ENCODE data around the gene TVP23A.

TVP23A gene

DNA sequence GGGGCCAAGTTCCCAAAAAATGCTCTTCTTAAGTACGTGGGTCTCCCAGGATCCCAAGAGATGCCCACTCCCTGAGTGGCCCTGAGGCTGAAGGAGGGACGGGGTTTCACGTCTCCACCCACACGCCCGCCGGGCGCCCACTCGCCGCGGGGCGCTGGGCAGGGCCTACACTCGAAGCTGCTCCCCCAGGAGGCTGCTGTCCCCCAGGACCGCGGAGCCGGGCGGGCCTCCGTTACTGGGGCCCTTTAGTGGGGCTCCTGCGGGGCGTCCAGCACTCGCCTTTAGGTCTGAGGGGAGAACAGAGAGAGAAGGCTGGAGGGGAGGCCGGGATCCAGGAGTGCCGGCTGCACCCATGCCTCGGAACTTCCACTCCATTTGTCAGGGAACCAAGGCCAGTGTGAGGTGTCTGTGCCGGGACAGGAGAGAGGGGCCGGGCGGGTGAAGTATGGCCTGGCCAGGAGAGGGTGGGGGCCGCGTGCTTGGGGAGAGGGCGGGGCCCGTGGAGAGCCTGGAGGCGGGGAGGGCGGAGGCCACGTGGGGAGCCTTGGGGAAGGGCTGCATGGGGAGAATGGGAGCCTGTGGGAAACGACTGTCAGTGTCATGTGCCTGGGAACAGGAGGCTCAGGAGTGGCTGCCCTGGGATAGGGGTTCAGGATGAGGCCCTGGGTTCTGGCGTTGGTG is 56.1 kb downstream of the TVP23A start:
- ChIA-PET POLR2A (interaction anchor here (0.6 kb wide), 1 partner anchor 115 kb away, joined by 4 read pairs; no protein-coding TSS in a partner anchor), CTCF (no interaction called here)
- DNase-seq (ENCODE audit: low read depth, low spot score): no peak
- TF ChIP-seq, protein P1, sequence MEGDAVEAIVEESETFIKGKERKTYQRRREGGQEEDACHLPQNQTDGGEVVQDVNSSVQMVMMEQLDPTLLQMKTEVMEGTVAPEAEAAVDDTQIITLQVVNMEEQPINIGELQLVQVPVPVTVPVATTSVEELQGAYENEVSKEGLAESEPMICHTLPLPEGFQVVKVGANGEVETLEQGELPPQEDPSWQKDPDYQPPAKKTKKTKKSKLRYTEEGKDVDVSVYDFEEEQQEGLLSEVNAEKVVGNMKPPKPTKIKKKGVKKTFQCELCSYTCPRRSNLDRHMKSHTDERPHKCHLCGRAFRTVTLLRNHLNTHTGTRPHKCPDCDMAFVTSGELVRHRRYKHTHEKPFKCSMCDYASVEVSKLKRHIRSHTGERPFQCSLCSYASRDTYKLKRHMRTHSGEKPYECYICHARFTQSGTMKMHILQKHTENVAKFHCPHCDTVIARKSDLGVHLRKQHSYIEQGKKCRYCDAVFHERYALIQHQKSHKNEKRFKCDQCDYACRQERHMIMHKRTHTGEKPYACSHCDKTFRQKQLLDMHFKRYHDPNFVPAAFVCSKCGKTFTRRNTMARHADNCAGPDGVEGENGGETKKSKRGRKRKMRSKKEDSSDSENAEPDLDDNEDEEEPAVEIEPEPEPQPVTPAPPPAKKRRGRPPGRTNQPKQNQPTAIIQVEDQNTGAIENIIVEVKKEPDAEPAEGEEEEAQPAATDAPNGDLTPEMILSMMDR (IDR thresholded peaks at IDR 0.05; ENCODE audit: insufficient read depth, low read length, missing control alignments): no peak
- H3K4me3 ChIP-seq (ENCODE audit: low read depth, low read length): no peak overlapping the region

DNA sequence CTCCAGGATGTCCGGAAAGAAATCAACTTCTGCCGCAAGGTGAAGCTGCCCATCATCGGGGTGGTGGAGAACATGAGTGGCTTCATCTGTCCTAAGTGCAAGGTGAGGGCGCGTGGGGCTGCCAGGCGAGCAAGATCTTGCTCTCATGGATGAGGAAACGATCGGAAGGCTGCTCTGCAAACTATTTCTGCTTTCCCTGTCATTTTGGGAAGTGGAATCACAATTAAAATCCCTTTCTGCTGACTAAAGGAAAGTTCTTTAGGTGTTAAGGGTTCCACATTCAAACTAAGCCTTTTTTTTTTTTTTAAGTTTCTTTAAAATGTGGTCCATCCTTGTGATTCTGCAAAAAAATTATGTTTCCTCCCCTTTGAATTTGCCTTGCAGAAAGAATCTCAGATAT is 57.2 kb downstream of the TVP23A start:
- no peak overlapping the region for H3K4me3 ChIP-seq (ENCODE audit: low read depth, low read length)
- TF ChIP-seq, protein P1 (IDR thresholded peaks at IDR 0.05; ENCODE audit: insufficient read depth, low read length, missing control alignments): no peak
- ChIA-PET CTCF (no interaction called here), POLR2A (no interaction called here)
- no peak for DNase-seq (ENCODE audit: low read depth, low spot score)

DNA sequence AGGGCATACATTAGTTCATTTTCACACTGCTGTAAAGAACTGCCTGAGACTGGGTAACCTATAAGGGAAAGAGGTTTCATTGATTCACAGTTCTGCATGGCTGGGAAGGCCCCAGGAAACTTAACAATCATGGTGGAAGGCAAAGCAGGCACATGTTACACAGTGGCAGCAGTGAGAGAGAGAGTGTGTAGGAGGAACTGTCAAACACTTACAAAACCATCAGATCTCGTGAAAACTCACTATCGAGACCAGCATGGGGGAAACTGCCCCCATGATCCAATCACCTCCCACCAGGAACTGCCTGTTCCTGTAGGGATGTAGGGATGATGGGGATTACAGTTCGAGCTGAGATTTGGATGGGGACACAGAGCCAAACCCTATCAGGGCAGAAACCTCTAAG is 57.7 kb downstream of the TVP23A start:
- ChIA-PET CTCF (no interaction called here), POLR2A (no interaction called here)
- TF ChIP-seq, protein P1 (IDR thresholded peaks at IDR 0.05; ENCODE audit: insufficient read depth, low read length, missing control alignments): no peak
- no peak for DNase-seq (ENCODE audit: low read depth, low spot score)
- no peak overlapping the region for H3K4me3 ChIP-seq (ENCODE audit: low read depth, low read length)

DNA sequence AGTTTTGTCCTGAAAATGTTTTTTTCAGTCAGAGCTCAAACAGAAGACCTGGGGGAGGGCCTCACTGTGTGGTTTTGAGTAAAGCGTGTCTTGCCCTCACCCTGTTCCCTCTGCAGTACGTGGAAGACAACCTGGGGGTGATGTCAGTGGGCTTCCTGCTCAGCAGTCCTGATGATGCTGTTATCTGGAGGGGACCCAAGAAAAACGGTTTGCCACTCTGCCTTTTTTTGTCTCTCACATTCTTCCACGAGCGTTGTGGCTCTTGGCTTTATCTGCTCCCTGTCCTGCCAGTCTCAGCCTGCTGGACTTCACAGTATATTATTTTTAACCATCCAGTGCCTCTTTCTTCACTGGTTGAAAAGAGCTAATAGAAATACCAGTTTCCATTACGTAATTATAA is 62.0 kb downstream of the TVP23A start:
- POLR2A ChIA-PET: no interaction called here
- TF ChIP-seq, protein P1 (IDR thresholded peaks at IDR 0.05; ENCODE audit: insufficient read depth, low read length, missing control alignments): no peak
- CTCF ChIA-PET: interaction anchor here (0.7 to 1.3 kb wide), 3 partner anchors 9 to 163 kb away, joined by 3 read pairs; no protein-coding TSS in a partner anchor

DNA sequence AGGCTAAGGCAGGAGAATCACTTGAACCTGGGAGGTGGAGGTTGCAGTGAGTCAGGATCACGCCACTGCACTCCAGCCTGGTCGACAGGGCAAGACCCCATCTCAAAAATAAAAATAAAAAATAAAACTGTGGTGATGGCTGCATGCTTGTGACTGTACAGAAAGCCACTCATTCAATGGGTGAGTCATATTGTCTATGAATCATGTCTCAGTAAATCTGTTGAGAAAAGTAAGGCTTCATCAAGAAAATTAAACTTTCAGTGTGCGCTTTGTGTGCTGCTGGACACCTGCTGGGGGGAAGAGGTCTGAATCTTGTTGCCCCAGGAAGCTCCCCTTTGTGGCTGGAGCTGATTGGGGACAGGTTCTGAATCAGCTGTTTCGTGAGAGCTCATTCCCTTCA is 63.7 kb downstream of the TVP23A start:
- ChIA-PET CTCF (no interaction called here), POLR2A (no interaction called here)

More for the DNA sequence above, 62.0 kb downstream of the TVP23A start:
- no peak overlapping the region for H3K4me3 ChIP-seq (ENCODE audit: low read depth, low read length)
- DNase-seq (ENCODE audit: low read depth, low spot score): no peak

DNA sequence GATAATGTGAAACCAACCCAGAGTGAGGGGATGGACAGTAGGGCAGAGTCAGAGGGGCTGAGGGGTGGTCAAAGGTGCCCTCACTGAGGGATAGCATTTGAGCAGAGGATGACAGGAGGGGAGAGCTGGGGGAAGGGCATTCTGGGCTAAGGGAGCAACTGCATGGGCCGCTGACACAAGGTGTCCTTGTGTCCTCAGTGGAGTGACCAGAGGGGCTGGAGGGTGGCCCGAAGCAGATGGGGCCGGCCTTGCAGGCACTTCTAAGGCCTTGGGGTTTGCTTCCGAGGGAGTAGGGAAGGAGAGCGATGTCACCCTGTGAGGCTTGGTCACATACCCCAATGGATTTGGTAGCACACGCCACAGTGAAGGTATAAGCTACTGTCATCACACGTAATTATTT is 64.9 kb downstream of the TVP23A start:
- no peak overlapping the region for H3K4me3 ChIP-seq (ENCODE audit: low read depth, low read length)
- ChIA-PET POLR2A (no interaction called here), CTCF (interaction anchor here (0.7 to 2.7 kb wide), 3 partner anchors 18 to 168 kb away, joined by 3 to 8 read pairs (median 3); no protein-coding TSS in a partner anchor)
- TF ChIP-seq, protein P1 (IDR thresholded peaks at IDR 0.05; ENCODE audit: insufficient read depth, low read length, missing control alignments): no peak
- DNase-seq (ENCODE audit: low read depth, low spot score): no peak

More for the DNA sequence above, 63.7 kb downstream of the TVP23A start:
- no peak overlapping the region for H3K4me3 ChIP-seq (ENCODE audit: low read depth, low read length)
- no peak for DNase-seq (ENCODE audit: low read depth, low spot score)
- TF ChIP-seq, protein P1 (IDR thresholded peaks at IDR 0.05; ENCODE audit: insufficient read depth, low read length, missing control alignments): no peak

Data from AG04449 (cell line).